Measurements from ENCODE around the gene ITGB5.

DNA sequence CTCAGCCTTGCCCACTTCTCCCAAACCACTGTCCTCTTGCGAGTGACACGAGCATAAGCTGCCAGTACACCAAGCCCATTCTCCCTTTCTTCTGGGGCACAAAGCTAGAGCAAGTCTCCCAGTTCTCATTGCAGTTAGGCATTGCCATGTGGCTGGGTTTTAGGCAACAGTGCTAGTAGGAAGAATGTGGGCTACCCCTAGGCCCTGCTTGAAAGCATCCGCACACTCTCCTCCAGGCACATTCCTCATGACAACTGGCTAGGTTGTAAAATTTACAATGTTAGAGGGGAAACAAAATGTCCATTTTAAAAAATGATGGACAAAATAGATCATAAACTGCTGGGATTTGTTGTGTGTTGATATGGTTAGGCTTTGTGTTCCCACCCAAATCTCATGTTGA is 19.7 kb downstream of the ITGB5 start:
- TF ChIP-seq, protein P1, sequence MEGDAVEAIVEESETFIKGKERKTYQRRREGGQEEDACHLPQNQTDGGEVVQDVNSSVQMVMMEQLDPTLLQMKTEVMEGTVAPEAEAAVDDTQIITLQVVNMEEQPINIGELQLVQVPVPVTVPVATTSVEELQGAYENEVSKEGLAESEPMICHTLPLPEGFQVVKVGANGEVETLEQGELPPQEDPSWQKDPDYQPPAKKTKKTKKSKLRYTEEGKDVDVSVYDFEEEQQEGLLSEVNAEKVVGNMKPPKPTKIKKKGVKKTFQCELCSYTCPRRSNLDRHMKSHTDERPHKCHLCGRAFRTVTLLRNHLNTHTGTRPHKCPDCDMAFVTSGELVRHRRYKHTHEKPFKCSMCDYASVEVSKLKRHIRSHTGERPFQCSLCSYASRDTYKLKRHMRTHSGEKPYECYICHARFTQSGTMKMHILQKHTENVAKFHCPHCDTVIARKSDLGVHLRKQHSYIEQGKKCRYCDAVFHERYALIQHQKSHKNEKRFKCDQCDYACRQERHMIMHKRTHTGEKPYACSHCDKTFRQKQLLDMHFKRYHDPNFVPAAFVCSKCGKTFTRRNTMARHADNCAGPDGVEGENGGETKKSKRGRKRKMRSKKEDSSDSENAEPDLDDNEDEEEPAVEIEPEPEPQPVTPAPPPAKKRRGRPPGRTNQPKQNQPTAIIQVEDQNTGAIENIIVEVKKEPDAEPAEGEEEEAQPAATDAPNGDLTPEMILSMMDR (IDR thresholded peaks at IDR 0.05), result no peak
- TF ChIP-seq RAD21 (conservative IDR thresholded peaks at IDR 0.05 in 1 of 2, IDR thresholded peaks at IDR 0.05 in 1 of 2) (no peak), CEBPB (IDR thresholded peaks at IDR 0.05) (no peak), RFX5 (IDR thresholded peaks at IDR 0.05) (no peak), RCOR1 (IDR thresholded peaks at IDR 0.05; ENCODE audit: low read depth, low read length) (no peak), RNF2 (IDR thresholded peaks at IDR 0.05; ENCODE audit: borderline replicate concordance, low read depth) (no peak), HDAC2 (IDR thresholded peaks at IDR 0.05) (no peak), EP300 (IDR thresholded peaks at IDR 0.05) (no peak), FOSL2 (IDR thresholded peaks at IDR 0.05) (no peak), FOSL2 (CRISPR knock-in tag; IDR thresholded peaks at IDR 0.05) (no peak), CHD2 (IDR thresholded peaks at IDR 0.05; ENCODE audit: low read length, partially characterized antibody) (no peak)
- TF ChIP-seq, protein P2, sequence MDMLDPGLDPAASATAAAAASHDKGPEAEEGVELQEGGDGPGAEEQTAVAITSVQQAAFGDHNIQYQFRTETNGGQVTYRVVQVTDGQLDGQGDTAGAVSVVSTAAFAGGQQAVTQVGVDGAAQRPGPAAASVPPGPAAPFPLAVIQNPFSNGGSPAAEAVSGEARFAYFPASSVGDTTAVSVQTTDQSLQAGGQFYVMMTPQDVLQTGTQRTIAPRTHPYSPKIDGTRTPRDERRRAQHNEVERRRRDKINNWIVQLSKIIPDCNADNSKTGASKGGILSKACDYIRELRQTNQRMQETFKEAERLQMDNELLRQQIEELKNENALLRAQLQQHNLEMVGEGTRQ (IDR thresholded peaks at IDR 0.05), result no peak
- TF ChIP-seq, protein P3, sequence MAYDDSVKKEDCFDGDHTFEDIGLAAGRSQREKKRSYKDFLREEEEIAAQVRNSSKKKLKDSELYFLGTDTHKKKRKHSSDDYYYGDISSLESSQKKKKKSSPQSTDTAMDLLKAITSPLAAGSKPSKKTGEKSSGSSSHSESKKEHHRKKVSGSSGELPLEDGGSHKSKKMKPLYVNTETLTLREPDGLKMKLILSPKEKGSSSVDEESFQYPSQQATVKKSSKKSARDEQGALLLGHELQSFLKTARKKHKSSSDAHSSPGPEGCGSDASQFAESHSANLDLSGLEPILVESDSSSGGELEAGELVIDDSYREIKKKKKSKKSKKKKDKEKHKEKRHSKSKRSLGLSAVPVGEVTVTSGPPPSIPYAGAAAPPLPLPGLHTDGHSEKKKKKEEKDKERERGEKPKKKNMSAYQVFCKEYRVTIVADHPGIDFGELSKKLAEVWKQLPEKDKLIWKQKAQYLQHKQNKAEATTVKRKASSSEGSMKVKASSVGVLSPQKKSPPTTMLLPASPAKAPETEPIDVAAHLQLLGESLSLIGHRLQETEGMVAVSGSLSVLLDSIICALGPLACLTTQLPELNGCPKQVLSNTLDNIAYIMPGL (CRISPR knock-in tag; IDR thresholded peaks at IDR 0.05; ENCODE audit: borderline replicate concordance), result no peak
